Suprapubic skin (tissue), 3 donors: ENCODE data around the gene KRT8.

Experiments
- CTCF ChIP-seq, 2 donors: fragments of 200-600 bp in 1 of 2; fragments of 450-650 bp in 1 of 2; sonication (generic) in 1 of 2; IDR thresholded peaks; one replicate each; pipeline ENCODE4 v1.5.1; 2016 to 2019; ENCODE audit warnings: antibody characterized with exemption in 2 of 2, mild to moderate bottlenecking in 1 of 2, moderate library complexity in 1 of 2
- EP300 ChIP-seq: sonication (generic); formaldehyde crosslinking; IDR thresholded peaks from one replicate; pipeline ENCODE4 v1.6.1; 2017; ENCODE audit warnings: antibody characterized with exemption
- POLR2A ChIP-seq, 2 donors: fragments of 450-650 bp; IDR thresholded peaks; one replicate each; pipeline ENCODE4 v1.6.1; 2017; ENCODE audit warnings: antibody characterized with exemption in 2 of 2, mild to moderate bottlenecking in 2 of 2, moderate library complexity in 2 of 2

GRCh38 chr12:52867642-52868041 is 37.2 kb downstream of the KRT8 start:
- TF ChIP-seq EP300 (no peak), CTCF (IDR thresholded peaks at IDR 0.05) (no peak), POLR2A (IDR thresholded peaks at IDR 0.05) (no peak)
